Thyroid gland (tissue), 4 donors: ENCODE measurements around the gene KIRREL1. TPM values are rescaled to one million over a fixed set of nuclear protein-coding genes. Genes with fewer than 3 reads are reported as not detected.

Experiments
- DNase-seq, 2 donors: peaks; one replicate each; pipeline ENCODE4 v3.0.0-alpha.2; 2019
- H3K27ac ChIP-seq, 3 donors: fragments of 200-600 bp; sonication (generic); 1 replicate in 2 of 3; 2 replicates in 1 of 3; pipeline ENCODE4 v1.5.1; 2016 to 2019; ENCODE audit warnings: mild to moderate bottlenecking in 1 of 3, moderate library complexity in 1 of 3
- H3K27me3 ChIP-seq: fragments of 200-600 bp; sonication (generic); one replicate; pipeline ENCODE4 v1.5.1; 2019
- H3K36me3 ChIP-seq, 2 donors: fragments of 200-600 bp; sonication (generic); one replicate each; pipeline ENCODE4 v1.5.1; 2016 to 2019
- H3K4me1 ChIP-seq, 2 donors: fragments of 200-600 bp; sonication (generic); one replicate each; pipeline ENCODE4 v1.5.1; 2017 to 2019
- H3K4me3 ChIP-seq, 3 donors: fragments of 200-600 bp; sonication (generic); replicated peaks in 1 of 3; 1 replicate in 2 of 3; 2 replicates in 1 of 3; pipeline ENCODE4 v1.5.1; 2016; ENCODE audit warnings: mild to moderate bottlenecking in 1 of 3
- H3K9me3 ChIP-seq: fragments of 200-600 bp; sonication (generic); one replicate; pipeline ENCODE4 v1.5.1; 2017
- POLR2A ChIP-seq, 2 donors: fragments of 450-650 bp; IDR thresholded peaks; one replicate each; pipeline ENCODE4 v1.6.1; 2017; ENCODE audit warnings: antibody characterized with exemption in 2 of 2, mild to moderate bottlenecking in 2 of 2, moderate library complexity in 1 of 2
- WGBS, 2 donors: methylation state at CpG; one replicate each; pipeline ENCODE4 v1.1.5; 2017; 5-methylcytosine and 5-hydroxymethylcytosine counted together
- intact Hi-C: fragments of 100-400 bp; cut with DNase I; formaldehyde crosslinking; loops from one replicate; pipeline ENCODE4 v1.15.1; 2023
- total RNA-seq, 4 donors: library from RNA; depleted of rRNA; stranded (reverse); fragments of >200 nt; gene quantifications; one replicate each; pipeline ENCODE4 v1.2.3, GENCODE V29; 2016
- TF ChIP-seq, protein P1 (sequence below), 6 experiments: fragments of 200-600 bp in 3 of 6; fragments of 450-650 bp in 3 of 6; sonication (generic) in 3 of 6; IDR thresholded peaks; one replicate each; pipeline ENCODE4 v1.5.1; 2016 to 2019; ENCODE audit warnings: antibody characterized with exemption in 6 of 6, mild to moderate bottlenecking in 2 of 6, inconsistent platforms in 1 of 6, moderate library complexity in 1 of 6

The KIRREL1 gene
- total RNA-seq, 4 donors from 2014 or later, result 22.7 to 27.5 (median 24.1) TPM

DNA sequence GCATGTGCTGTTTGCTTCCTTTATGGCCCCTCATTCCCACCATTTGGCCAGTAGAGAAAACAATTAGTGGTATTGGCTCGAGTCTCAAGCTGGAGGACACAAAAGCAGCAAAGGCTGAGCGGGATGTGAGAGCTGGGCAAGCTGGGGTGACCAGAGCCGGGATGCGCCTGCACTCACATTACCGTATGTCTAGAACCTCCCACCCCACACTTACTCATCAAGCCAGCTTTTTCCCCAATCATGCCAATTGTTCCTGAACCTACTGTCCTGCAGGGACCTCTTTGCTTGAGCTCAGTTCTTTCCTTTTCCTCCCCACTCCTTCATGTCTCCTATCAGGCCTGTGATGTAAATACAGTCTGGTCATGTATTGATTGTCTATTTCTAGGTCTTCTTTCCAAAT, 45.9 kb downstream of the KIRREL1 start:
- TF ChIP-seq, protein P1, sequence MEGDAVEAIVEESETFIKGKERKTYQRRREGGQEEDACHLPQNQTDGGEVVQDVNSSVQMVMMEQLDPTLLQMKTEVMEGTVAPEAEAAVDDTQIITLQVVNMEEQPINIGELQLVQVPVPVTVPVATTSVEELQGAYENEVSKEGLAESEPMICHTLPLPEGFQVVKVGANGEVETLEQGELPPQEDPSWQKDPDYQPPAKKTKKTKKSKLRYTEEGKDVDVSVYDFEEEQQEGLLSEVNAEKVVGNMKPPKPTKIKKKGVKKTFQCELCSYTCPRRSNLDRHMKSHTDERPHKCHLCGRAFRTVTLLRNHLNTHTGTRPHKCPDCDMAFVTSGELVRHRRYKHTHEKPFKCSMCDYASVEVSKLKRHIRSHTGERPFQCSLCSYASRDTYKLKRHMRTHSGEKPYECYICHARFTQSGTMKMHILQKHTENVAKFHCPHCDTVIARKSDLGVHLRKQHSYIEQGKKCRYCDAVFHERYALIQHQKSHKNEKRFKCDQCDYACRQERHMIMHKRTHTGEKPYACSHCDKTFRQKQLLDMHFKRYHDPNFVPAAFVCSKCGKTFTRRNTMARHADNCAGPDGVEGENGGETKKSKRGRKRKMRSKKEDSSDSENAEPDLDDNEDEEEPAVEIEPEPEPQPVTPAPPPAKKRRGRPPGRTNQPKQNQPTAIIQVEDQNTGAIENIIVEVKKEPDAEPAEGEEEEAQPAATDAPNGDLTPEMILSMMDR (IDR thresholded peaks at IDR 0.05), result no peak
- no peak for TF ChIP-seq POLR2A (IDR thresholded peaks at IDR 0.05)
- H3K4me3 ChIP-seq, result no peak overlapping the region
- no peak for DNase-seq
- no peaks in the 10 kb centered on the region for H3K27me3 ChIP-seq
- no peaks in the 10 kb centered on the region for H3K9me3 ChIP-seq
- 75 to 76% methylated on average over 5 of the region's 5 CpGs for WGBS, 2 donors
- H3K4me1 ChIP-seq, result peaks cover 7 to 12% of the 10 kb centered on the region in 2 donors
- intact Hi-C loops, result no loop called here
- H3K36me3 ChIP-seq, result no peaks in the 10 kb centered on the region
- no peak overlapping the region for H3K27ac ChIP-seq

DNA sequence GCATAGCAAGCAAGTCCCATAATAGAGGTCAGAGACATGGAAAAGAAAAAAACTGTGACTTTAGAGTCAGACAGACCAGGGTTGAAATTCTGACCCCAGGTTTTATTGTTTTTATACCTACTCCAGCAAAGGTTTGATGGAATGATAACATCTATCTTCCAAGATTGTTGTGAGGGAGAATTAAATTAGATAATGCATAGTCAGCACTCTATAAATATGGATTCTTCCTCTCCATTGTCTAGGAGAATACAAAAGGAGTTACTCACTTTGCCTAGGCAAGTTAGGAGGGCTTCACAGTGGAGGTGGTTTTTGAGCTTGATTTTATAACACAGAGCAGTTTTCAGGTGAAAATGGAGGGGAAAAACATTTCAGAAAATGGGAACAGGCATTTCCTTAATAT, 46.9 kb downstream of the KIRREL1 start:
- no peaks in the 10 kb centered on the region for H3K9me3 ChIP-seq
- TF ChIP-seq POLR2A (IDR thresholded peaks at IDR 0.05), result no peak
- TF ChIP-seq, protein P1 (IDR thresholded peaks at IDR 0.05), result no peak
- H3K27me3 ChIP-seq, result no peaks in the 10 kb centered on the region
- no peaks in the 10 kb centered on the region for H3K36me3 ChIP-seq
- H3K4me3 ChIP-seq, result no peak overlapping the region
- peaks cover 9 to 15% of the 10 kb centered on the region in 2 donors for H3K4me1 ChIP-seq
- no peak for DNase-seq
- intact Hi-C loops, result loop anchor here (5.0 kb wide), 1 partner anchor 37 kb away; no protein-coding TSS in a partner anchor
- H3K27ac ChIP-seq, result no peak overlapping the region

DNA sequence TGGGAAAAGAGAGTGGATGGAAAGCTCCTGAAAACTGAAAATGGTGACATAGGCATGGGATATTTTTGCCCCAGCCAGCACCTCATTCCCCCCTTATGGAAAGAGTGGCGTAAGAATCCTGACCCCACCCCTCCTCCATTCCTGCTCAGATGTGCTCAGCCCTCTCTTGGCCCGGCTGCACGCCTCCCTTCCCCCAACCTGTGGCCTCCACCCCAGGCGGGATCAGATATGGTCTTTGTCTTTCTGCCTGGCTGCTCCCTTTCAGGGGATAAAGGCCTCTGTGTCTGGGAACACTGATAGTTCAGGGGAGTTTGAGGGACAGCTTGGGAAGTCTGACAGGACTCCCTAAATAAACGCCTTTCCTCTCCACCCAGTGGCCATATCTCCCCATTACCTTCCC, 49.8 kb downstream of the KIRREL1 start:
- no peak overlapping the region for H3K4me3 ChIP-seq
- no peaks in the 10 kb centered on the region for H3K27me3 ChIP-seq
- WGBS, 2 donors, result 78 to 80% methylated on average over 5 of the region's 5 CpGs
- no peak for DNase-seq
- H3K4me1 ChIP-seq, result peaks cover 9 to 27% of the 10 kb centered on the region in 2 donors
- H3K27ac ChIP-seq, result no peak overlapping the region
- intact Hi-C loops, result loop anchor here (5.0 kb wide), 1 partner anchor 34 kb away; no protein-coding TSS in a partner anchor
- no peaks in the 10 kb centered on the region for H3K36me3 ChIP-seq
- TF ChIP-seq POLR2A (IDR thresholded peaks at IDR 0.05), result no peak
- TF ChIP-seq, protein P1 (IDR thresholded peaks at IDR 0.05), result no peak
- H3K9me3 ChIP-seq, result no peaks in the 10 kb centered on the region

DNA sequence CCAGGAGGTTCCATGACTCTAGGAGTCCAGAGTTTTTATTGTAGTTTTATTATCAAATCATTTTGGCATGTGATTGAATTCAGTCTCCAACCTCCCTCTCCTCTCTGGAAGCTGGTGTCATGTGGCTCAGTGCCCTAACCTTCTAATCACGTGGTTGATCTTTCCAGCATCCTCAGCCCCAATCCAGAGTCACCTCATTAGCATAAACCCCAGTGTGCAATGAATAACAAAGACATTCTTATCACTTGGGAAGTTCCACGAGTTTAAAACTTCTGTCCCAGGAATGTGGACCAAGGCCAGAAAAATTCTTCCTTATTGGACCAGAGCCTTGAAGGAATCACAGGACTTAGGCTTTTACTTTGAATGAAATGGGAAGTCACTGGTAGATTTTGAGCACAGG, 52.2 kb downstream of the KIRREL1 start:
- 4 to 19% methylated on average over 2 of the region's 2 CpGs for WGBS, 2 donors
- Histone ChIP-seq H3K36me3 (no peaks in the 10 kb centered on the region), H3K4me1 (peaks cover 9 to 27% of the 10 kb centered on the region in 2 donors), H3K27ac (no peak overlapping the region), H3K27me3 (no peaks in the 10 kb centered on the region), H3K4me3 (no peak overlapping the region), H3K9me3 (no peaks in the 10 kb centered on the region)
- TF ChIP-seq, protein P1 (IDR thresholded peaks at IDR 0.05), result no peak
- no peak for TF ChIP-seq POLR2A (IDR thresholded peaks at IDR 0.05)
- peak; percentile 37 to 57 for DNase-seq
- intact Hi-C loops, result no loop called here

DNA sequence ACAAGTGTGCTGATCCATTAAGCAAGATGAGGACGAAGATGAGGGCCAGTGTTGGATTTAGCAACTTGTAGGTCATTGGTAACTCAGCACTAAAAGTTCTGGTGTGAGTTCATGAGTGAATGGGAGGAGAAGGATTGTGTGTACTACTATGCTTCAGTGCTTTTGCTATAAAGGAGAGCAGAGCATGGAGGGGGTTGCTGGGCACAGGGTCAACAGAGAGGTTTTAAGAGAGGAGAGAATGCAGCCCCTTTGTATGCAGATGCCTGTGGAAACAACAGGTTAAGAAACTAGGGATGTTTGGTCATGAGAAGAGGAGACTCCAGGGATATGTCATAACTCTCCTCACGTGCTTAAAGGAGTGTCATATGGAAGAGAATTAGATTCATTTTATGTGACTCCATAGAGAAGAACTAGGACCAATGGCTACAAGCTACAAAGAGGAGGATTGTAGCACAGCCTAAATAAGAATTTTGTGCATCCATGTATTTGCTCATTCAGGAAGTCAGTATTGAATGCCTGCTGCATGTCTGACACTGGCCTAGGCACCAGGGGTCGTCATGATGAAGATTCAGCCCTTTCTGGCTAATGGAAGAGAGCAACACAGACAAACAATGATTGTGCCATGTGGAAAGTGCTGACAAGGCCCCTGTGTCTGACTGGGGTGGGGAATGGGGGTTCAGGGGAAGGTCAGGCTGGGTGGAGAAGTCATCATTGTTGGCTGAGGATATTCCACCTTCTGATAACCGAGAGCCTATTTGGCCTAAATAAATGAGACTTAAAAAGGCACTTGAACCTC, 53.5 kb downstream of the KIRREL1 start:
- intact Hi-C loops, result no loop called here
- Histone ChIP-seq H3K4me1 (peaks cover 9 to 27% of the 10 kb centered on the region in 2 donors), H3K9me3 (no peaks in the 10 kb centered on the region), H3K4me3 (no peak overlapping the region), H3K27ac (no peak overlapping the region), H3K27me3 (no peaks in the 10 kb centered on the region), H3K36me3 (no peaks in the 10 kb centered on the region)
- TF ChIP-seq, protein P1 (IDR thresholded peaks at IDR 0.05), result no peak
- TF ChIP-seq POLR2A (IDR thresholded peaks at IDR 0.05), result no peak
- 42 to 45% methylated on average over 4 of the region's 4 CpGs for WGBS, 2 donors
- DNase-seq, result no peak
